KOPT-K1 (cell line): ENCODE measurements around the gene NDFIP2.
"Not testable (repeated sequence)": the region's sequence is repeated elsewhere in the genome, so short reads cannot be mapped to it uniquely, and the experiment has no call there.

Experiments used
- H3K27ac ChIP-seq: fragments of 200-600 bp; sonication (generic); 2 replicates; pipeline ENCODE4 v1.5.1; 2016; ENCODE audit warnings: antibody characterized with exemption, mild to moderate bottlenecking, low read depth, low read length; ENCODE audit not compliant: poor library complexity, severe bottlenecking
- H3K36me3 ChIP-seq: fragments of 200-600 bp; sonication (generic); 2 replicates; pipeline ENCODE4 v1.5.1; 2017; ENCODE audit warnings: antibody characterized with exemption, mild to moderate bottlenecking, low read length, moderate library complexity; ENCODE audit not compliant: insufficient read depth
- H3K9me3 ChIP-seq: fragments of 200-600 bp; sonication (generic); 2 replicates; pipeline ENCODE4 v1.5.1; 2017; ENCODE audit warnings: antibody characterized with exemption, low read length, mild to moderate bottlenecking; ENCODE audit not compliant: insufficient read depth, poor library complexity, severe bottlenecking

The NDFIP2 gene

DNA sequence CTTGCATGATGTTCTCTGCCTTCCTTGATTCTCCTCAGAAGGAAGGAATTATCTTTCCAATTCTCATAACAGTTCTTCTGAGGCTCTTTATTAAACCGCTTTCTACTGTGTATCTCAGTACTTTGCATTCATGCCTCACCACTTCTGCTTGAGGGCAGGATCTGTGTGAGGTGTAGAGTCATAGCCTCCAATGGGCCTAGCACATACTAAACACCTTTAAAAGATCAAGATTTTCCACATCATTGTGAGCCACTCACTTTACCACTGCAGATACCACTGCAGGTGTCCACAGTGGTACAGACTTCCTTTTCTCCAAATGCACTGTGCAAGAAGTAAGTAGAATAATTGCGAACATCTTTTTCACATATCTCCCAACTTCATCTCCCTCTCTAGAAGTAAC is 76.7 kb downstream of the NDFIP2 start:
- peaks cover 26% of the 10 kb centered on the region for H3K9me3 ChIP-seq
- H3K27ac ChIP-seq: no peak overlapping the region
- peaks cover 13% of the 10 kb centered on the region for H3K36me3 ChIP-seq

DNA sequence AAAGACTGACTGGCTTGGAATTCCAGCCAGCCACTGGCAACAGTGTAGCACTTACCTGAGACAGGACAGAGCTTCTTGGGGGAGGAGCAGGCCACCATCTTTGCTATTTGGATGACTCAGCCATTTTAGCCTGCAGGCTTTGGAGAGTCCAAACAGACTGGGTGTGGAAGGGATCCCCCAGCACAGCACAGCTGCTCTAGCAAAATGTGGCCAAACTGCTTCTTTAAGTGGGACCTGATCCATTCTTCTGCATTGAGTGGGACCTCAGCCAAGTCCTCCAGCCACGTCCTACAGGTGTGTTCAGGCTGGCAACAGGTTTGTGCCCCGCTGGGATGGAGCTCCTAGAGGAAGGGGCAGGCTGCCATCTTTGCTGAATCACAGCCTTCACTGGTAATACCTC is 80.0 kb downstream of the NDFIP2 start:
- H3K9me3 ChIP-seq: peaks cover 41% of the 10 kb centered on the region
- H3K27ac ChIP-seq: no peak overlapping the region
- H3K36me3 ChIP-seq: peaks cover 8% of the 10 kb centered on the region; the same call in 1 of the 2 replicates

DNA sequence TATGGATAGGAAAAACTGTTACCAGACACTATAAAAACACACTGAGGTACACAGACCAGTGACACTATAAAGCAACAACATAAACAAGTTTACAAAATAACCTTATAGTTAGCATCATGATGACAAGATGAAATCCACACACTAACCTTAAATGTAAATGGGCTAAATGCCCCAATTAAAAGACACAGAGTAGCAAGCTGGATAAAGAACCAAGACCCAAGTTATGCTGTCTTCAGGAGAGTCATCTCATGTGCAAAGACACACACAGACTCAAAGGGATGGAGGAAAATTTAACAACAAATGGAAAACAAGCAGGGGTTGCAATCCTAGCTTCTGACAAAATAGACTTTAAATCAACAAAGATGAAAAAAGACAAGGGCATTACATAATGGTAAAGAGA is 81.6 kb downstream of the NDFIP2 start:
- H3K27ac ChIP-seq: no peak overlapping the region
- H3K36me3 ChIP-seq: peaks cover 8% of the 10 kb centered on the region; the same call in 1 of the 2 replicates
- H3K9me3 ChIP-seq: peaks cover 46% of the 10 kb centered on the region

DNA sequence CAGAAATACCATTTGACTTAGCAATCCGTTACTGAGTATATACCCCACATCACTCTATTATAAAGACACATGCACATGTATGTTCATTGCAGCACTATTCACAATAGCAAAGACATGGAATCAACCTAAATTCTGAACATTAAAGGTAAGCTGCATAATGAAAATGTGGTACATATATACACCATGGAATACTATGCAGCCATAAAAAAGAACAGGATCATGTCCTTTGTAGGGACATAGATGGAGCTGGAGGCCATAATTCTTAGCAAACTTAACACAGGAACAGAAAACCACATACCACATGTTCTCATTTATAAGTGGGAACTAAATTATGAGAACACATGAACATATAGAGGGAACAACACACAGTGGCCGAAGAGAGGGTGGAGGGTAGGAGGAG is 85.2 kb downstream of the NDFIP2 start:
- peaks cover 42% of the 10 kb centered on the region for H3K9me3 ChIP-seq
- H3K36me3 ChIP-seq: no peaks in the 10 kb centered on the region
- H3K27ac ChIP-seq: no peak overlapping the region

DNA sequence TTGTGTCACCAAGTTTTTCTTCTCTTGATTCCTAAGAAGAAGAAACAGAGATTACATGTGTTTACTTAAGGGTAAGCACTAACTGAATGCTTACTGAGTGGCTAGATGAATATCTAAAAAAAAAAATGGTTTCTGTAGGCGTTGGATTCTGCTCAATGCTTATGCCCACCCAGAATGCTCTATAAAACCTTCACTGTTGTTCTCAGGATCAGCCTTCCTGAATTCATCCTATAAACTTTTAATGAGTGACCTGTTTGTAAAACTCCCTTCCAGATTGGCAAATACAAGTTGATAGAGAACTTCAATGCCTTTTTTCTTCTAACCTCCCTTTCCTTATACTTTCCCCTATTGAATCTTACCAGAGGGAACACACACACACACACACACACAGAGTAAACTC is 90.2 kb downstream of the NDFIP2 start:
- H3K27ac ChIP-seq: no peak overlapping the region

DNA sequence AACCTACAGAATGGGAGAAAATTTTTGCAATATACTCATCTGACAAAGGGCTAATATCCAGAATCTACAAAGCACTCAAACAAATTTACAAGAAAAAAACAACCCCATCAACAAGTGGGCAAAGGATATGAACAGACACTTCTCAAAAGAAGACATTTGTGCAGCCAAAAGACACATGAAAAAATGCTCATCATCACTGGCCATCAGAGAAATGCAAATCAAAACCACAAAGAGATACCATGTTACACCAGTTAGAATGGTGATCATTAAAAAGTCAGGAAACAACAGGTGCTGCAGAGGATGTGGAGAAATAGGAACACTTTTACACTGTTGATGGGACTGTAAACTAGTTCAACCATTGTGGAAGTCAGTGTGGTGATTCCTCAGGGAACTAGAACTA is 92.9 kb downstream of the NDFIP2 start:
- not testable (repeated sequence) for H3K9me3 ChIP-seq, H3K36me3 ChIP-seq, H3K27ac ChIP-seq

More for the DNA sequence above, 90.2 kb downstream of the NDFIP2 start:
- H3K9me3 ChIP-seq: peaks cover 11% of the 10 kb centered on the region
- H3K36me3 ChIP-seq: no peaks in the 10 kb centered on the region

DNA sequence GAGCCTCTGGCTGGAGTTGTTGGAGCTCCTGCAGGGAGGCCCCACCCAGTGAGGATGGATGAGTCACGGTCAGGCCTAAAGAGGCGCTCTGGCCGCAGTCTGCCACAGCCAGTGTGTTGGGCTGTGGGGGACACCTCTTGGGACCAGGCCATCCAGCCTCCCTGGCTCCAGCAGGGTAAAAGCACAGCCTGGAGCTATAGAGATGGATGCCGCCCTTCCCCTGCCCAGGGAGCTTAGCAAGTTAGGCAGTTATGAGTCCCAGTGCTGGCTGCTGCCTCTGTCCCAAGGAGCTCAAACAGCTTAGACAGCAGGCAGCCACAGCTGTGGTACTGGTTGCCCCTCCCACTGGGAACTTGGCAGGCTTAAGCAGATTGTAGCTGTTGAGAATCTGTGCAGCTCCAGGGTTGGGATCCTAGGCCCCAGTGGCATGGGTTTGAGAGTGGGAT is 100.9 kb downstream of the NDFIP2 start:
- peaks cover 16% of the 10 kb centered on the region for H3K9me3 ChIP-seq
- no peak overlapping the region for H3K27ac ChIP-seq
- no peaks in the 10 kb centered on the region for H3K36me3 ChIP-seq

DNA sequence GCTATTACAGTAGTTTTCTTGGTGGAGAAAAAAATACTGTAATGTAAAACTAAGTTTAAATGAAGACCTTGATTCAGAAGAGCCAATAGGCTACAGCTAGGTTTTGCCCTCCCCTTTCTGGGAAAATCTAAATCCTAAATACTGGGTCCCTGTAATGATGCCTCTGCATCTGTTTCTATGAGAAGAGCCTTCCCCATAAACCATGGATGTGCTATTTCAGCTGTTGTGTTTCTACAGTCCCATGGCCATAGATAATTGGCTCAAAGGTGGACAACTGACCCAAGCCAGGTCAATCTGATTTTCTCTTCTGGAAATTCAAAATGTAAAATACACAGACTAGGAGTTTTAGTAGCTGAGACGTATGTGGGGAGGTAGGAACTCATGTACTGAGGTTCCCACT is 101.9 kb downstream of the NDFIP2 start:
- H3K36me3 ChIP-seq: no peaks in the 10 kb centered on the region
- H3K27ac ChIP-seq: no peak overlapping the region
- peaks cover 16% of the 10 kb centered on the region for H3K9me3 ChIP-seq

DNA sequence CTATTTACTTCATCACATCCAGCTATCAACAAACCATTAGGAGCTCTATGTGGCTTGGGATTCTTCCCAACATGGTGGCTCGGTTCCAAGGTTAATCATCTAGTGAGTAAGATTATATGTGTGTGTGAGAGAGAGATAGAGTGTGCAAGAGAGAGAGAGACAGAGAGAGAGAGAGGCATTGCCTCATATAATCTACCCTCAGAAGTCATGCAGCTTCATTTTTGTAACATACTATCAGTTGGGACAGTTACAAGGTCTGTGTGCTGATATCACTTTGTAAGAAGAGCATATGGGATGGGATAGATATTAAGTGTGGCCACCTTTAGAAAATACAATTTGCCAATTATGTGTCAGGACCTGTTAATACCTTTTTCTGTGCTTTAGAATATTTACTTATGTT is 104.1 kb downstream of the NDFIP2 start:
- H3K36me3 ChIP-seq: no peaks in the 10 kb centered on the region
- H3K9me3 ChIP-seq: peaks cover 11% of the 10 kb centered on the region
- H3K27ac ChIP-seq: no peak overlapping the region

DNA sequence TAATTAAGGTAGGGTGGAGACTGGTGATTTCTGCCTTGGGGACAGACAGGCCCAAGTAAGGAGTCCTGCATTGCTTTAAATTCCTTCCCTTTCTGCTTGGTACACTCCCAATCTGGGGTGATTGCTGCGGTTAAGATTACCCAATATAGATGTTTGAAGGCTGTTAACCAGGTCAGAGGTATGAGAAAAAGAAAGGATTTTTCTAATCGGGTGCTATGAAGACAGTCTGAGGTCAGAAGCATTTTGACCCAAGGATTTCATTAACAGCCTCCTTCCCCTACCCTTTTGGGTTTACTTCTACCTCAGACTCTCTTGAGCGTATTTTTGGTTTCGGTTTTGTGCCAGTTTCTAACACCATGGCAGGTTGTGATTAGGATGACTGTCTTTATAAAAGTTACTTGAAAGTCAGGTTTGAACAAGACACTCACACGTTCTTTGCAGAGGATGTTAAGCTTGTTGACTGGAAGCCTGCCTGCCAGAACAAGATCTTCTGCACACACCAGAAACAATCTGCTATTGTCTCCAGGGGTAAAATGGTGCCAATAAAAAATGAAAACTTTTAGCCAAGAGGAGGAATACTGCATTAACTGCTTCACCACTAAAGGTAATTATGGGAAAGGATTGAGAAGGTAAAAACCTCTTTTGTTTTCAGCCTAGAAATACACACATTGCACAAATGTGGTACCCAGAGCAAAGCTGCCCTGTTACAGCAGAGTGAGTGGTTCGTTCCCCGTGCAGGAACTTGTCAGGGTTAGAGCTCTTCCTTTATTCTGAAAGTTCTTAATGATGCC is 108.8 kb downstream of the NDFIP2 start:
- Histone ChIP-seq H3K27ac (peak overlapping the region; percentile 35), H3K36me3 (no peaks in the 10 kb centered on the region), H3K9me3 (peaks cover 4% of the 10 kb centered on the region)

DNA sequence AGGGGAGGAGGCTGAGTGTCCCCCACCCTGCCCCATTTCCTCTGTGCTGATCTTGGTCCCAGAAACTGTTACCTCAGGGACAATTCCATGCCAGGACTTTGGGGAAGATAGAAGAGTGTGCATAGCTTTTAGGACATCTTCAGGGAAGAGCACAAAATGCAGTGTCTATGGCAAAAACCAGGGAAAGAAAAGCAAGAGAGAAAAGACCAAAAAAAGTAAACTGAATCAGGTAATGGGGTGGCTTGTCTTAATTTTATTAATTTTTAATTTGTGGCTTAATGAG is 109.4 kb downstream of the NDFIP2 start:
- no peaks in the 10 kb centered on the region for H3K36me3 ChIP-seq
- no peaks in the 10 kb centered on the region for H3K9me3 ChIP-seq
- peak overlapping the region; percentile 35 for H3K27ac ChIP-seq

DNA sequence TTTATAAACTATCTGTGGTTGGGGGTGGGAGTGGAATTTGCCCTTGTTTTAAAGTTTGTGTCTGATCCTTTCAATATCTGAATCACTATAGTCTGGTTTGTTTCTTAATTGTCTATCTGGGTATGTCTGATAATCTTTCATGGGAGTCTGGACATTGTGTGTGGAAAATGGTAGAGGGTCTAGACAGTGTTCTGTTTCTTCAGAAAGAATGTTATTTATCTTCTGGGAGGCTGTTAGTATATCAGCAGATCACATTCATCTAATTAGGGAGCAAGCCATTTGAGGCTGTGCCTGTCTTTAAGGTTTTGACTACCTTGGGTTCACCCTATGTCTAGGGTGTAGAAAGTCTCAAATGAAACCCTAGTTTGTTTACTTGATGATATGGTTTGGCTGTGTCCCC is 110.5 kb downstream of the NDFIP2 start:
- no peaks in the 10 kb centered on the region for H3K9me3 ChIP-seq
- H3K27ac ChIP-seq: no peak overlapping the region
- no peaks in the 10 kb centered on the region for H3K36me3 ChIP-seq

DNA sequence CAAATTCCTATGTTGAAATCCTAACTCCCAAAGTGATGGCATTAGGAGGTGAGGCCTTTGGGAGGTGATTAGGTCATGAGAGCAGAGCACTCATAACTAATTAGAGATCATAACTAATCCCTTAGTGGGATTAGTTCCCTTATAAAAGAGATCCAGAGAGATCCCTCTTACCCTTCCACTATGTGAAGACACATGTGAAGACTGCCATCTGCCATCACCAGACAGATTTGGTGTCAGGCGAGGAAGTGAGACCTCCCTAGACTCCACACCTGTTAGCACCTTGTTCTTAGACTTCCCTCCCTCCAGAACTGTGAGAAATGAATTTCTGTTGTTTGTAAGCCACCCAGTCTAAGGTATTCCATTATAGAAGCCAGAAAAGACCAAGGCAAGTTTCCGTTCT is 112.2 kb downstream of the NDFIP2 start:
- H3K27ac ChIP-seq: no peak overlapping the region
- no peaks in the 10 kb centered on the region for H3K36me3 ChIP-seq
- H3K9me3 ChIP-seq: no peaks in the 10 kb centered on the region

DNA sequence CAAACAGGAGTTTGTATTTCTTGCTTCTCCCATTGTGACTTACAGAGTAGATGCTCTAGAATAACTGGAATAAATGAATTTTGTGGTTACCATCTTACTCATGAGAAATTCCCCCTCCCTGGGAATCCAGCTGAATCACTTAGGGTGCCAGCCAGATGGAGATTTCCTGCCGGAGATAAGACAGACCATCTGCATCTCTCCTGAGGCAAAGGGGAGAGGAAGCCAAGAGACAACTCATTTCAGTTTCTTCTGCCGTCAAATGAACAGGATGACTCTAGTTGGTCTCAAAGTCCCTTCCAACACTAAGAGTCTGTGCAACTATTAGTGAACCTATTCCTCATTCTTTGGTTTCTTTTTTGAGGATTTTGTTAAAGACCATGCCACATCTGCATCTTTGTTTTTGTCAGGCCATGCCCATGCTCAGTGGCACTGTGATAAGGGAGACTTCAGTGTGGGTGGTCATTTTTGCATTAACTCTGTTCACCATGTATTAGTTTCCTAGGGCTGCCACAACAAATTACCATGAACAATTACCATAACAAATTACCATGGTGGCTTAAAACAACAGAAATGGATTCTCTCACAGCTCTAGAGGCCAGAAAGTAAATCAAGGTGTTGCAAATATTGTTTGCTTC is 112.8 kb downstream of the NDFIP2 start:
- H3K36me3 ChIP-seq: no peaks in the 10 kb centered on the region
- H3K27ac ChIP-seq: no peak overlapping the region
- no peaks in the 10 kb centered on the region for H3K9me3 ChIP-seq

DNA sequence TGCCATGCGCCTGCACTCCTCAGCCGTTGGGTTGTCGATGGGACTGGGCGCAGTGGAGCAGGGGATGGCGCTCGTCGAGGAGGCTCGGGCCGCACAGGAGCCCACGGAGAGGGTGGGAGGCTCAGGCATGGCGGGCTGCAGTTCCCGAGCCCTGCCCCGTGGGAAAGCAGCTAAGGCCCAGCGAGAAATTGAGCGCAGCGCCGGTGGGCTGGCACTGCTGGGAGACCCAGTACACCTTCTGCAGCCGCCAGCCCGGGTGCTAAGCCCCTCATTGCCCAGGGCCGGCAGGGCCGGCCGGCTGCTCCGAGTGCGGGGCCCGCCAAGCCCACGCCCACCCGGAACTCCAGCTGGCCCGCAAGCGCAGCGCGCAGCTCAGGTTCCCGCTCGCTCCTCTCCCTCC is 119.2 kb downstream of the NDFIP2 start:
- not testable (repeated sequence) for H3K36me3 ChIP-seq, H3K27ac ChIP-seq

DNA sequence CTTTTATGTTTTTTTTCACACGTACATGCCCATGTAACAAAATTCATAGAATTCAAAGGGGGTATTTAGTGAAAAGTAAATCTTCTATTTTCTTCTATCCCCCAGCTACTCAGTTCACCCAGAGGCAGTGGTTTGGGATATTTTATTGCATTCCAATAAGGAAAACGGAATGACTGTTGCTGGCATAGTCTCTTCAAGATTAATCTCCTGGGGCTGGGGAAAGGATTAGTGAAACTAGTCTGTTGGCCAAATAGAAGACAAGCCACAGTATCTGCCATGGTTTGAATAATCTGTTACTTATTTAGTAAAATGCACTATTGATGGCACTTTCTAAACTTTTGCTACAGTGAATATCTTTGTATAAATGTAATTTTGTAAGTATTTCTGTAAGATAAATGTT is 122.0 kb downstream of the NDFIP2 start:
- H3K36me3 ChIP-seq: no peaks in the 10 kb centered on the region
- no peak overlapping the region for H3K27ac ChIP-seq
- no peaks in the 10 kb centered on the region for H3K9me3 ChIP-seq

More for the DNA sequence above, 119.2 kb downstream of the NDFIP2 start:
- H3K9me3 ChIP-seq: not testable (repeated sequence)
